ENCODE results near the gene PARM1.

Gene PARM1

DNA sequence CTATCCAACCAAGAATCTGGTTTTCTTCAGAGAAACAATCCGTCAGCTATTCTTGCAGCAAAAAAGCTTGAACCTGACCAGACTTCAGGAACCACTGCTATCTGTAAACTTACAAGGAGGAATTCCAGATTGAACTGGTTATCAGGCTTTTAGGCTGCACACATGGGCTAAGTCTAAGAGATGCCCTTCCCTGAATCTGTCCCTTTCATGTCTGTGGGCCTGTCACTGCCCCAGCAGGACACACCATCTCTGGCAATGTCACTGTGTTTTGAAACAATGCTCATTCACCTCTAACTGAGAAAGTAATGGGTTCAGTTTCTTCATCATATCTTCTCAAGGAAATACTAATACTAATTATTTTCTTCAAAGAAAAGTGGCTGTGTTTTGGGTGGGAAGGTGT lies 72.8 kb downstream of the PARM1 start:
- TF ChIP-seq, protein P1, sequence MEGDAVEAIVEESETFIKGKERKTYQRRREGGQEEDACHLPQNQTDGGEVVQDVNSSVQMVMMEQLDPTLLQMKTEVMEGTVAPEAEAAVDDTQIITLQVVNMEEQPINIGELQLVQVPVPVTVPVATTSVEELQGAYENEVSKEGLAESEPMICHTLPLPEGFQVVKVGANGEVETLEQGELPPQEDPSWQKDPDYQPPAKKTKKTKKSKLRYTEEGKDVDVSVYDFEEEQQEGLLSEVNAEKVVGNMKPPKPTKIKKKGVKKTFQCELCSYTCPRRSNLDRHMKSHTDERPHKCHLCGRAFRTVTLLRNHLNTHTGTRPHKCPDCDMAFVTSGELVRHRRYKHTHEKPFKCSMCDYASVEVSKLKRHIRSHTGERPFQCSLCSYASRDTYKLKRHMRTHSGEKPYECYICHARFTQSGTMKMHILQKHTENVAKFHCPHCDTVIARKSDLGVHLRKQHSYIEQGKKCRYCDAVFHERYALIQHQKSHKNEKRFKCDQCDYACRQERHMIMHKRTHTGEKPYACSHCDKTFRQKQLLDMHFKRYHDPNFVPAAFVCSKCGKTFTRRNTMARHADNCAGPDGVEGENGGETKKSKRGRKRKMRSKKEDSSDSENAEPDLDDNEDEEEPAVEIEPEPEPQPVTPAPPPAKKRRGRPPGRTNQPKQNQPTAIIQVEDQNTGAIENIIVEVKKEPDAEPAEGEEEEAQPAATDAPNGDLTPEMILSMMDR (IDR thresholded peaks at IDR 0.05): no peak

DNA sequence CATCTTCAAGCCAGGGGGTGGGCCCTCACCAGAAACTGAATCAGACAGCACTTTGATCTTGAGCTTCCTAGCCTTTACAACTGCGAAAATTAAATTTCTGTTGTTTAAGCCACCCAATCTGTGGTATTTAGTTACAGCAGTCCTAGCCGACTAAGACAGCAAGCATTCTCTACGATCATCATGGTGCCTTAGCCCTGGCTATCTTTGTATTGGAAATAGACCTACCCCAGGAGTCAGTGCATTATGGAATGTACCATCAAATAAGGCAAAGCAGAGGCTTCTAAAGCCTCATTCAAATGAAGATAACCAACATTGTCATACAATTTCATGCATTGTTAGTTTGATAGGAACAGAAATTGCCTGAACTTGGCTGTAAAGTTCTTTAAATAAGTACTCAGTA lies 75.0 kb downstream of the PARM1 start:
- TF ChIP-seq, protein P1 (IDR thresholded peaks at IDR 0.05): no peak

DNA sequence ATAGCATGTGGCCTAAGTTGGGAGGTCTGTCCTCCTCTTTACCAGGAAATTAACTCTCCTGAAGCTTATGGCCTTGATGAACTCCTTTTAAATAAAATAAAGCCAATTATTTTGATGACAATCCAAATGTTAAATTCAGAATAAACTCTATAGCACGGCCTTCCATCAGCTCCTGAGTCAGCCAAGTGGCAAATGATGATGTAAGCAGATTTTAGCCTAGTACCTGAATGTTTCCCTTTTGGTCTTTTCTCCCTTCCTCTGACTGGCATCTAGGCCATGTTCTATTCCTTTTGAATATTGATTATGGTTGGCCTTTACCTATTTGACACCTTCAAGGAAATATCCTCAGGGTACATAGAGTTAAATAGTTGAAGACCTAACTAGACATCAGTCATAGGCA lies 76.2 kb downstream of the PARM1 start:
- TF ChIP-seq, protein P1 (IDR thresholded peaks at IDR 0.05): no peak

DNA sequence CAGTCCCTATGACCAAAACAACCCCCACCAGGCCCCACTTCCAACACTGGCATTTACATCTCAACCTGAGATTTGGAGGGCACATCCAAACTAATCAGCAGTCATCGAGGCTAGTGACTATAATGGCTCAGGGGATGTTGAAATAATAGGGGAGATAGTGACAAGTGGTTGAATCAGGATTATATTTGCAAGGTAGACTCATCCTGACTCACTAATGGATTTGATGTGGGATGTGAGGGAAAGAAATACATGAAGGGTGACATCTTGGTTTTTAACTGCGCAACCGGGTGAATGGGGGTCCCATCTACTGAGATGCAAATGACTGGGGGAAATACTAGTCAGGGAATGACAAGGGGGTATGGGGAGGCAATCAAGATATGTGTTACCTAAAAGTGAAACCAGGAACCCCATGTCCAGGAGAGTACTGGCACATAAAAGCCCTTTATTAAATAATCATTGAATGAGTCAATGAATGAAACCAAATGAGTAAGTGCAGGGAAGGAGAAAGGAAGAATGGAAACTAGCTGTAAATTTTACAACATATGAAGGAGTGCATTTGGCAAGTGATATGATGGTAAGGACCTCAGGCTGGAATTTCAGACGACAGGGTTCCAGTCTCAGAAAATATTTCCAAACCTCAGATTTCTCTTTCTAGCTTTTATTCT lies 78.3 kb downstream of the PARM1 start:
- TF ChIP-seq, protein P1 (IDR thresholded peaks at IDR 0.05): no peak

DNA sequence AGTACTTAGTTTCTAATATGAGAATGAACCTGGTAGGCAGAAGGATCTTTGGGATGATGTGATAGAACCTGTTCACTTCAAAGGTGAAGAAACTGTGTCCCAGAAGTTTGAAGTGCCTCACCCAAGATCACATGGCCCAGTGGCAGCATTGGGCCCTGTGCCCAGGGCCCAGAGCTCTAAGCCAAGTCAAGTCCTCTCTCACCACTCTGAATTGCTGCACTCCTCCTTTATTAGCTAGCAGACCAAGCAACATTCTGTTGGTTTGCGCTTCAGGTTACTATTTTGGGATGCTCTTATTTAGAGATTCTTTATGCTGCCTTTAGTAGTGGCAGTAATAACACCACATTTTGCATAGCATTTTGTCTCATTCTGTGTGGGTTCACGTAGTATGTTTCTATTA lies 82.7 kb downstream of the PARM1 start:
- TF ChIP-seq, protein P1 (IDR thresholded peaks at IDR 0.05): no peak

DNA sequence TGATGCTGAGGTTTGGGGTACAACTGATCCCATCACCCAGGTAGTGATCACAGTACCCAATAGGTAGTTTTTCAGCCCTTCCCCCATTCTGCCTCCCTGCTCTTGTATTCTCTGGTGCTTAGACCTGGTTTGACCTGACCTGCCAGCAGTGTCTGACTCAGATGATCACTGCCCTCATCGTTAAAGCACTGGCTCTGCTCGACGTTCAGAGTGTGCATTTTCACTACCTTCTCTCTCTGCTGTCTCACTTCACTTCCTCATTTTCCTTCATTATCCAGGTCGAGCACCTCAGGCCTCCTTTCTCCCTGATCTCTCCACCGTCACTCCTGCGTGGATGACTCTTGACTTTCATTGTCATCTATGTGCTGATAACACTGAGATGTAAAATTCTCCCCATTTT lies 83.6 kb downstream of the PARM1 start:
- TF ChIP-seq, protein P1 (IDR thresholded peaks at IDR 0.05): no peak

DNA sequence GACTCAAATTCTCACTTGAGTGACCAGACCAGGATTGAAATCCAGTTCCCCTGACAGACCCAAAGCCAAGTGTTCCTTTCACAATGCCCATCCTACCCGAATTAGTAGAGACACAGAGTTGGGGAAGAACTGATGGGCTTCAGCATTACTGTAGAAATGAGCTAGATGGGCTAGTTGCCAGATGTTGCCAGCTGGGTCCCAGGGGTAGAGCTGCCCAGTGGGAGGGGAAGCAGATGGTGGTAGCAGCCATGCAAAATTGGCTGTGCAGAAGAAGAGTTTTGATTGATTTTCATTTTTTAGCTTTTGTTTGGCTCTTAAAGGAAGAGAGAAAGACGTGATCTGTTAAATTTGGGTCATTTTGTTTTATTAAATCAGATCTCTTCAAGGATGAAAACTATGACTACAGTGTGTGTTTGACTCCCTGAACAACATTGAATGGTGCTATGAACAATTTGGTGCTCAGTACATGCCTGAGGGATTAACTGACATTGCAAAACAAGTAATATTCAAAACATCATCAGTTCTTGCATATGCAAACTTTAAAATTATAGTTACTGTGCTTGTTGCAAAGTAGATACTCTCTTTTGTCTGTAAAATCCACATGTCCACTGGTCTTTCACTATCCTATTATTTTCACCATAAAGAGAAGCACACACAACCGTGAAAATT lies 86.0 kb downstream of the PARM1 start:
- TF ChIP-seq, protein P1 (IDR thresholded peaks at IDR 0.05): no peak
